ENCODE measurements around the gene NPTN.
"Not testable (repeated sequence)": the region's sequence is repeated elsewhere in the genome, so short reads cannot be mapped to it uniquely, and the experiment has no call there.

Gene NPTN

DNA sequence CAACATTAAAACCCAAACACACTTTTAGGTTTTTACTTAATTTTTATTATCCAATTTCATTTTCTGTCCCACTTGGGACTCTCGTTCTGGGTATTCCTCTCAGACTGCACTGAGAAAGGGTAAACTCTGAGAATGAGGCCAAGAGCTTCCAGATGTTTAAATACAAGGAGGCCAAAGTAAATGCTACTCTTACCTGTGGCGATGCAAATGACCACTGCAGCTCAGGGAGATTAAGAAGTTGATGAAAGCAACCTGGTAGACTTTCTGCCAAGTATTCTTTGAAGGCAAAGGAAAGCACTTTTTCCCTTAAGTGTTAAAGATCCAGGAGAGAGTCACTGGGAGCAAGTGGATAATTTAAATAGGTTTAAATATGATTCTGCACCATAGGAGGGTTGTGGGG, 39.1 kb downstream of the NPTN start:
- no peak overlapping the region for H3K4me3 ChIP-seq (ENCODE audit: low read length)
- H3K27me3 ChIP-seq (ENCODE audit: control insufficient read depth, insufficient read depth, low read length) = no peaks in the 10 kb centered on the region
- H3K36me3 ChIP-seq (ENCODE audit: control insufficient read depth, insufficient read depth, low read length) = no peaks in the 10 kb centered on the region
- H3K9ac ChIP-seq (ENCODE audit: low read length) = no peak overlapping the region
- H3K4me1 ChIP-seq (ENCODE audit: control insufficient read depth, insufficient read depth, low read length) = peaks cover 11% of the 10 kb centered on the region
- H3K9me3 ChIP-seq (ENCODE audit: control insufficient read depth, low read length) = no peaks in the 10 kb centered on the region

DNA sequence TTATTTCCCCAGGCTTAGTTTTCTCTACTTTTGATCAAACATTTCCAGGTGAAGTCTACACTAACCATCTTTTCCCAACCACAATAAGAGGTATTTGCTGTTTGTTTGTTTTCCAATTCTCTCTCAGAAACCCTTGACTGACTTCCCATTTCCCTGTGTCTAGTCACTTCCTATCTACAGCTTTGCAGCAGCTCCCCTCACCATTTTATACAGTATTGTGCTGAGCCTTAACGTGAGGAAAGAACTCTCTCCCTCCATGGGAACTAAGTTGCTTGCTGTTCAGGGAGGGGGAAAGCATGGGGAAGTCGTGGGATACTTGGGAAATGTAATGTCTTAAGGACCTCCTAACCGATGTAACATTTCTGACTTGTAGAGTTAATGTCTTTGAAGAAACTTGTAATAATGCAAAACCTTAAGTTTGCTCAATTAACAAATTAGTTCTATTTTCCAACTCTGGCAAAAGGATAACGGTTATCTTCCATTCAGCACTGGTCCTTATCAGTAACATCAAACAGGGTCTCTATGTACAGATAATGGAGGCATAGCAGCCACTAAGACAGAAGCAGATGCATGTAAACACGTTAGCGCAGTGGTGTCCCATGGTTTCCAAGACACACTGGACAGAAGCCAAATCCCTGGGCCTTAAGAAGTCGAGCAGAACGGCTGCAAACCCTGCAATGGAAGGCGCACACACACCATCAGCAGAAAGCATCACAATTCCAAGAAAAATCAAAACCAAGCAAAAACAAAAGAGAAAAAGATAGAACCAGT, 39.7 kb downstream of the NPTN start:
- H3K36me3 ChIP-seq (ENCODE audit: control insufficient read depth, insufficient read depth, low read length) = no peaks in the 10 kb centered on the region
- no peak overlapping the region for H3K4me3 ChIP-seq (ENCODE audit: low read length)
- H3K9me3 ChIP-seq (ENCODE audit: control insufficient read depth, low read length) = no peaks in the 10 kb centered on the region
- no peaks in the 10 kb centered on the region for H3K27me3 ChIP-seq (ENCODE audit: control insufficient read depth, insufficient read depth, low read length)
- no peak overlapping the region for H3K9ac ChIP-seq (ENCODE audit: low read length)
- peaks cover 7% of the 10 kb centered on the region for H3K4me1 ChIP-seq (ENCODE audit: control insufficient read depth, insufficient read depth, low read length)

DNA sequence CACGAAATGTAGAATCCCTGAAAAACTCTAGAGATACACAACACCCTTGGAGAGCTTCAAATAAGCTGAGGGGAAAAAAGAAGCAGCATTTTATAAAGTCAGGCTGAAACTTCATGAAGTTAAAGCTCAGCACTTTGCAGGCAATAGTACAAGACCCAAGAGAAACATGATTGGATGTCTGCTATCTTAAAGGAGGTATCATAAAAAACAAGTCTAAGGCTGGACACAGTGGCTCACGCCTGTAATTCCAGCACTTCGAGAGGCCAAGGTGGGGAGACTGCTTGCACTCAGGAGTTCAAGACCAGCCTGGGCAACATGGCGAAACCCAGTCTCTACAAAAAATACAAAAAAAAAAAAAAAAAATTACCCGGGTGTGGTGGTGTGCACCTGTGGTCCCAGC, 42.9 kb downstream of the NPTN start:
- Histone ChIP-seq H3K9ac (ENCODE audit: low read length) (no peak overlapping the region), H3K9me3 (ENCODE audit: control insufficient read depth, low read length) (no peaks in the 10 kb centered on the region), H3K4me1 (ENCODE audit: control insufficient read depth, insufficient read depth, low read length) (no peaks in the 10 kb centered on the region), H3K4me3 (ENCODE audit: low read length) (no peak overlapping the region), H3K27me3 (ENCODE audit: control insufficient read depth, insufficient read depth, low read length) (no peaks in the 10 kb centered on the region), H3K36me3 (ENCODE audit: control insufficient read depth, insufficient read depth, low read length) (no peaks in the 10 kb centered on the region)

DNA sequence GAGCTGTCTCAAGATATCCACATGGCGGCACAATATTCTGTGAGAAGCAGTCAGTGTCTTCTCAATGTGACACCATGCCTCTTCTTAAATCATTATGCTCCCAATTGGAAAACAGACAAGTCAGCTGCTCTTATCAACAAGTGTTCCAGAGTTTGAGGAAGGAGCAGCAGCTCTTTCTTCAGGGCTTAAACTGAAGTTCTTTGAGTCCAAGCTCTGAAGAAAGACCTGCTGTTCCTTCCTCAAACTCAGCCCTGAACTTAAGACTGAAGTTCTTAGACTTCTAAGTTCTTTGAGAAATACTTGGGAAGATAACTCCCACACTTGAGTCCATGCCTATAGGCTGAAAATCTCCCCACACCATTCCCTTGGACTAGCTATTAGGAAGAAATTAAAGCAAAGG, 43.4 kb downstream of the NPTN start:
- no peaks in the 10 kb centered on the region for H3K9me3 ChIP-seq (ENCODE audit: control insufficient read depth, low read length)
- H3K27me3 ChIP-seq (ENCODE audit: control insufficient read depth, insufficient read depth, low read length) = no peaks in the 10 kb centered on the region
- no peak overlapping the region for H3K9ac ChIP-seq (ENCODE audit: low read length)
- no peaks in the 10 kb centered on the region for H3K4me1 ChIP-seq (ENCODE audit: control insufficient read depth, insufficient read depth, low read length)
- H3K36me3 ChIP-seq (ENCODE audit: control insufficient read depth, insufficient read depth, low read length) = no peaks in the 10 kb centered on the region
- H3K4me3 ChIP-seq (ENCODE audit: low read length) = no peak overlapping the region

DNA sequence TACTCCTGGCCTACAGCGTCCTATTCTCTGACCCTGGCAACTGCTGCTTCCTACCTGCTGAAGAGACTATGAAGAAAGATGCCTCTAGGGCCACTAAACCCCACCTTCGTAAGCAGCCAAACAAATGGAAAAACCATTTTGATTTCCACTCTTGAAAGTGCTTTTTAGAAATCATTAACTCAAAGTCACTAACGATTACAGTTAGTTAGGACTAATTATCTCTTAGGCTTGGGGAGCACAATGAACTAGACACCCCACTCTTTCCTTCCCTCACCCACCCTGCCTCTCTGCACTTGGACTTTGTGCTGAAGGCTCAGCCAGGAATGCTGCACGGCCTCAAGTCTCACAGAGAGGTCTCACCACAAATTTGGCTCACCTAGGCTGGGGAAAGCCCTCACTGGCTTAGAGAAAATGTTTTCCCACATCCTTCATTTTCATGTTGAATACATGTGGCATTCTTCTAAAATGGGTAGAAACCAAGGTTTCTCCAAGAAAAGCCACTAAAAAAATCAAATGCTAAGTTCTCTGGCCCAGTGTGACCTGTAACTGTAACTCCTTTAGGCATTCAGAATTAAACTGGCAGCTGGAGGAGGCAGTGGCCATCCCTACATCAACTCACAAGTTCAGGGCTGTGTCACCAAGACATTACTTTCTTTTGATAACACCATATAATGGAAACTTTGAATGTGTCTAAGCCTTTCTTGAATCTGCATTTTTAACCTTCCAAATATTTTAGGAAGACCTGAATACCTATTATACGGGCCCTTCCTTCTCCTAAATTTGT, 47.1 kb downstream of the NPTN start:
- Histone ChIP-seq H3K9ac (ENCODE audit: low read length) (no peak overlapping the region), H3K27me3 (ENCODE audit: control insufficient read depth, insufficient read depth, low read length) (no peaks in the 10 kb centered on the region), H3K36me3 (ENCODE audit: control insufficient read depth, insufficient read depth, low read length) (no peaks in the 10 kb centered on the region), H3K4me1 (ENCODE audit: control insufficient read depth, insufficient read depth, low read length) (no peaks in the 10 kb centered on the region), H3K4me3 (ENCODE audit: low read length) (no peak overlapping the region), H3K9me3 (ENCODE audit: control insufficient read depth, low read length) (no peaks in the 10 kb centered on the region)

DNA sequence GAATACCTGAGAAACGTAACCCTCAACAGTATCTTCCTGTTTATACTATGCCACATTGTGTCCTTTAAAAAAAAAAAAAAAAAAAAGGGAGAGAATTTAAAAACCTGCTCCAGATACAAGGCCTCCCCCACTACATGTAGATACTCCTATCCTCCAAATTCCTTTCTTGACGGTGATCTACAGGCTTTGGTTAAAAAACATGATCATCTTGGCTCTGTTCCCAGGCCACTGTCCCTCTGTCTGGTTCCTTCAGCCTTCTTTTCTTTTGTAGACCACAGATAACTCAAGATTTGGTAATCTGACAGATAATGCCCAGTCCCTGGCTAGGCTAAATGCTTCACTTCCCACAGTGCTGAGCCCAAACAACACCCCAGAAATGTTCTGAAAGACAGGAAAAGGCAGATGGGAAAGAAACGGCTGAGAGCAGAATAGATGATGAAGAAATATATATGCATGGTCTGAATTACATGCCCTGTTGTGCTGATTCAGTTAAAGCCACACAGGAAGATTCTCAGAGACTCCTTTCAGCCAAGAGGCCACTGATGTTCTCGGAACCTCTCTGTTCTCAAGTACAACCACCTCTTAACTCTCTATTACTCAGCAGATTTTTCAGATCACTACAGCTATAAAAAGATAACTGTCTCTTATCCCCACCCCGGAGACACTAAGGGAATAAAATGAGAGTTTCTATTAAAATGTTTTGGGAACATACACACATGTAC, 48.3 kb downstream of the NPTN start:
- no peaks in the 10 kb centered on the region for H3K4me1 ChIP-seq (ENCODE audit: control insufficient read depth, insufficient read depth, low read length)
- no peak overlapping the region for H3K4me3 ChIP-seq (ENCODE audit: low read length)
- H3K27me3 ChIP-seq (ENCODE audit: control insufficient read depth, insufficient read depth, low read length) = no peaks in the 10 kb centered on the region
- H3K9me3 ChIP-seq (ENCODE audit: control insufficient read depth, low read length) = no peaks in the 10 kb centered on the region
- no peaks in the 10 kb centered on the region for H3K36me3 ChIP-seq (ENCODE audit: control insufficient read depth, insufficient read depth, low read length)
- no peak overlapping the region for H3K9ac ChIP-seq (ENCODE audit: low read length)

DNA sequence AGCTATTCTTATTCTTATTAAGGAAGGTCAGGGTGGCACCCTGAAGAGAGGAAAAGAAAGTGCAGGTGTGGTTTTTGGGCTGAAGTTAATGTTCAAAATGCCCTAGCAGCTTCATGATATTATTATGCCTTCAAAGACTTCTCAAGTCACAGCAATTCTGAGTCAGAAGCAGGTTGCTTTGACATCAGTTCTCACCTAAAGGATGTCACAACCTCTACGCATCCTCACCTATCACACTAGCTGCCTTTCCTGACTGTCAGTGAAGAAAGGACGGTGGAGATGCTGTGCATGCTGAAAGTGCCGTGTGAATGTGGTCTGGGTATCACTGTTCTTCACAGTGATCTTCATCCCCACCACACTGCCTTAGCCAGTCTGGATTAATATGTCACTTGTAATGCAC, 49.6 kb downstream of the NPTN start:
- H3K4me1 ChIP-seq (ENCODE audit: control insufficient read depth, insufficient read depth, low read length) = no peaks in the 10 kb centered on the region
- H3K27me3 ChIP-seq (ENCODE audit: control insufficient read depth, insufficient read depth, low read length) = no peaks in the 10 kb centered on the region
- H3K4me3 ChIP-seq (ENCODE audit: low read length) = no peak overlapping the region
- H3K9me3 ChIP-seq (ENCODE audit: control insufficient read depth, low read length) = no peaks in the 10 kb centered on the region
- H3K9ac ChIP-seq (ENCODE audit: low read length) = no peak overlapping the region
- H3K36me3 ChIP-seq (ENCODE audit: control insufficient read depth, insufficient read depth, low read length) = no peaks in the 10 kb centered on the region

DNA sequence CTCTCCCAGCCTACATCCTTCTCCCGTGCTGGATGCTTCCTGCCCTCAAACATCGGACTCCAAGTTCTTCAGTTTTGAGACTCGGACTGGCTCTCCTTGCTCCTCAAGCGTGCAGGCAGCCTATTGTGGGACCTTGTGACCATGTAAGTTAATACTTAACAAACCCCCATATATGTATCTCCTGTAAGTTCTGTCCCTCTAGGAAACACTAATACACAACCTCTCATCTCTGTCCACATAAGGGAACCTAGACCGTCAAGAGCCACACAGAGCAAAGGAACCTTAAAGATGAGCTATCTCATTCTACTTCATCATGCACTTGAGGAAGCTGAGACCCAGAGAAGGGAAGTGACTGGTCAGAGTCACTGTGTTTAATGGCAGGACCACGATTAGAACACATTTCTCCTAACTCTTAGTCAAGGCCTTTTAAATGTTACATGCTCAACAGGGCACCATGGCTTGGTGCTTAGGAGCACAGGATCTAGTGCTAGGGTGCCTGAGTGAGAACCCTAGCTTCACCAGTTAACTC, 50.3 kb downstream of the NPTN start:
- Histone ChIP-seq H3K9me3 (ENCODE audit: control insufficient read depth, low read length) (no peaks in the 10 kb centered on the region), H3K4me3 (ENCODE audit: low read length) (no peak overlapping the region), H3K27me3 (ENCODE audit: control insufficient read depth, insufficient read depth, low read length) (no peaks in the 10 kb centered on the region), H3K4me1 (ENCODE audit: control insufficient read depth, insufficient read depth, low read length) (no peaks in the 10 kb centered on the region), H3K9ac (ENCODE audit: low read length) (no peak overlapping the region), H3K36me3 (ENCODE audit: control insufficient read depth, insufficient read depth, low read length) (no peaks in the 10 kb centered on the region)

DNA sequence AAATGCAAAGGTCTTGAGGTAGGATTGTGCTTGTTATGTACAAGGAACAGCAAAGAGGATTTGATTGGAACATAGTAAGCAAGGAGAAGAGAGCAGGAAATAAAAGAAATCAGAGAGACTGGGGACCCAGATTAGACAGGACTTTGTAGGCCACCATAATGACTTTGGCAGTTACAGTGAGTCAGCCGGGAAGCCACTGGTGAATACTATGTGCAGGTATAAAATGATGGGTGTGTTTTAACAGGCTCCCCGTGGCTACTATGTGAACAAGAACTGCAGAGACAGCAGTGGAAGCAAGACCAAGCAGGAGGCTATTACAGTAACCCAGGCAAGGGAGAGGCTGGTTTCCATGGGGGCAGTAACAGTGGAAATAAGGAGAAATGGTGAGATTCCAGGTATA, 55.2 kb downstream of the NPTN start:
- H3K9ac ChIP-seq (ENCODE audit: low read length) = no peak overlapping the region
- H3K36me3 ChIP-seq (ENCODE audit: control insufficient read depth, insufficient read depth, low read length) = peaks cover 8% of the 10 kb centered on the region
- no peaks in the 10 kb centered on the region for H3K9me3 ChIP-seq (ENCODE audit: control insufficient read depth, low read length)
- no peak overlapping the region for H3K4me3 ChIP-seq (ENCODE audit: low read length)
- H3K27me3 ChIP-seq (ENCODE audit: control insufficient read depth, insufficient read depth, low read length) = no peaks in the 10 kb centered on the region
- no peaks in the 10 kb centered on the region for H3K4me1 ChIP-seq (ENCODE audit: control insufficient read depth, insufficient read depth, low read length)

DNA sequence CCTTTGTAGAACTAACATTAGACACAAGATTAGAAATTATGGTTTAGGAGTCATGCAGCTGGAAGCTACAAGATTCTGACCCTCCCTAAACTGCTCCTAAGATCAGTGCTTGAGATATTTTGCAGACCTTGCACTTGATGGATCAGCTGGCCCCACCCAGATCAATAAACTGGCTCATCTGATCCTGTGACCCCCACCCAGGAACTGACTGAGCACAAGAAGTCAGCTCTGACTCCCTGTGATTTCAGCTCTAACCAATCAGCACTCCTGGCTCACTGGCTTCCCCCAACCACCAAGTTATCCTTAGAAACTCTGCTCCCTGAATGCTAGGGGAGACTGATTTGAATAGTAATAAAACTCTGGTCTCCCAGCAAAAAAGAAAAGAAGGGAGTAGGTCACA, 55.6 kb downstream of the NPTN start:
- peaks cover 13% of the 10 kb centered on the region for H3K36me3 ChIP-seq (ENCODE audit: control insufficient read depth, insufficient read depth, low read length)
- not testable (repeated sequence) for H3K4me3 ChIP-seq (ENCODE audit: low read length); H3K27me3 ChIP-seq (ENCODE audit: control insufficient read depth, insufficient read depth, low read length); H3K4me1 ChIP-seq (ENCODE audit: control insufficient read depth, insufficient read depth, low read length); H3K9ac ChIP-seq (ENCODE audit: low read length); H3K9me3 ChIP-seq (ENCODE audit: control insufficient read depth, low read length)

DNA sequence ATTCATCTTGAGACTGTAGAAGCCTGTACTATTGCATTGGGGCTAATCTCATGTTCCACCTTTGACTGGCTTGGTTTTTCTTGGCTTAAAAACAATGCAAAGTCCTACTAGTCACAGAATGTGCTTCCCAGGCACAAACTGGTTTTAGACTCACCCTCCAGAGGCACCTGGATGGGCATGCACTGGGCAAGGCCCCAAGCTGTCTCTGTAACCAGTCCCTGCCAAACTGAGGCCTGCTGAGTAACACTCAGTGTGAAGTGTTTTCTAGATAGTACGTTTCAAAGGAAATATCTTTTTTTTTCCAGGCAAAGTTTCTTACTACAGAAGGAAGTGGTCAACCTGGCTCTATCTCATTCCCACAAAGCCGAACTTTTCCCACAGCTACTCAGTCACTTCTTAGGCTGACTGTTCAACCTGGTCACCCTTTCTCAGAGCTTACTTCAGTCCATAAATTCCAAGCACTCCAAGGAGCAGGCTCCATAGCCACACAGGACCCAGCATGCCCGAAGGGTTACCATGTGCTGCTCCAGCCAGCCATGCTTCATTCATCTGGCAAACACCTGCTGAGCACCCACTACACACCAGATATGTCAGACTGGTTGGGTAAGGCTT, 57.4 kb downstream of the NPTN start:
- H3K9me3 ChIP-seq (ENCODE audit: control insufficient read depth, low read length) = no peaks in the 10 kb centered on the region
- H3K27me3 ChIP-seq (ENCODE audit: control insufficient read depth, insufficient read depth, low read length) = no peaks in the 10 kb centered on the region
- H3K4me3 ChIP-seq (ENCODE audit: low read length) = no peak overlapping the region
- H3K4me1 ChIP-seq (ENCODE audit: control insufficient read depth, insufficient read depth, low read length) = no peaks in the 10 kb centered on the region
- H3K36me3 ChIP-seq (ENCODE audit: control insufficient read depth, insufficient read depth, low read length) = peaks cover 13% of the 10 kb centered on the region
- H3K9ac ChIP-seq (ENCODE audit: low read length) = no peak overlapping the region
